Measurements from ENCODE around the gene FSHR.

Gene FSHR

GRCh38 chr2:49111456-49111855 lies 42.9 kb downstream of the FSHR start:
- DNase-seq (ENCODE audit: low spot score), result no peak

- no peak for DNase-seq (ENCODE audit: low spot score)
These were observed 43.3 kb downstream of the FSHR start for GRCh38 chr2:49111006-49111405.

GRCh38 chr2:49110571-49110970 lies 43.7 kb downstream of the FSHR start:
- DNase-seq (ENCODE audit: low spot score), result no peak

- no peak for DNase-seq (ENCODE audit: low spot score)
These were observed 45.5 kb downstream of the FSHR start for GRCh38 chr2:49108851-49109250.

GRCh38 chr2:49108436-49108835 lies 45.9 kb downstream of the FSHR start:
- no peak for DNase-seq (ENCODE audit: low spot score)

- no peak for DNase-seq (ENCODE audit: low spot score)
These were observed 48.8 kb downstream of the FSHR start for GRCh38 chr2:49105506-49105905.

GRCh38 chr2:49102146-49102545 lies 52.2 kb downstream of the FSHR start:
- no peak for DNase-seq (ENCODE audit: low spot score)

GRCh38 chr2:49080681-49081080 lies 73.6 kb downstream of the FSHR start:
- DNase-seq (ENCODE audit: low spot score), result no peak

GRCh38 chr2:49070716-49071115 lies 83.6 kb downstream of the FSHR start:
- DNase-seq (ENCODE audit: low spot score), result no peak

- no peak for DNase-seq (ENCODE audit: low spot score)
These were observed 84.5 kb downstream of the FSHR start for GRCh38 chr2:49069829-49070228.

GRCh38 chr2:49068613-49069012 lies 85.7 kb downstream of the FSHR start:
- no peak for DNase-seq (ENCODE audit: low spot score)

- DNase-seq (ENCODE audit: low spot score), result no peak
These were observed 86.3 kb downstream of the FSHR start for GRCh38 chr2:49067971-49068370.

GRCh38 chr2:49053156-49053555 lies 101.2 kb downstream of the FSHR start:
- DNase-seq (ENCODE audit: low spot score), result no peak

GRCh38 chr2:49050265-49050664 lies 104.0 kb downstream of the FSHR start:
- no peak for DNase-seq (ENCODE audit: low spot score)

GRCh38 chr2:49049161-49049560 lies 105.2 kb downstream of the FSHR start:
- no peak for DNase-seq (ENCODE audit: low spot score)

GRCh38 chr2:49045083-49045482 lies 109.2 kb downstream of the FSHR start:
- DNase-seq (ENCODE audit: low spot score), result no peak

GRCh38 chr2:49044350-49045079 lies 109.8 kb downstream of the FSHR start:
- no peak for DNase-seq (ENCODE audit: low spot score)

GRCh38 chr2:49043405-49043982 lies 110.8 kb downstream of the FSHR start:
- DNase-seq (ENCODE audit: low spot score), result no peak

- no peak for DNase-seq (ENCODE audit: low spot score)
These were observed 111.8 kb downstream of the FSHR start for GRCh38 chr2:49042488-49042887.

GRCh38 chr2:49041061-49041460 lies 113.3 kb downstream of the FSHR start:
- no peak for DNase-seq (ENCODE audit: low spot score)

GRCh38 chr2:49037197-49037596 lies 117.1 kb downstream of the FSHR start:
- no peak for DNase-seq (ENCODE audit: low spot score)

- DNase-seq (ENCODE audit: low spot score), result no peak
These were observed 118.8 kb downstream of the FSHR start for GRCh38 chr2:49035481-49035880.

- no peak for DNase-seq (ENCODE audit: low spot score)
These were observed 120.7 kb downstream of the FSHR start for GRCh38 chr2:49033394-49034185.
